ENCODE measurements around the gene E4F1. TPM values are rescaled to one million over a fixed set of nuclear protein-coding genes. Genes with fewer than 3 reads are reported as not detected.

E4F1 gene
- total RNA-seq, 1 donor from 2014 or later: 21.0 TPM

DNA sequence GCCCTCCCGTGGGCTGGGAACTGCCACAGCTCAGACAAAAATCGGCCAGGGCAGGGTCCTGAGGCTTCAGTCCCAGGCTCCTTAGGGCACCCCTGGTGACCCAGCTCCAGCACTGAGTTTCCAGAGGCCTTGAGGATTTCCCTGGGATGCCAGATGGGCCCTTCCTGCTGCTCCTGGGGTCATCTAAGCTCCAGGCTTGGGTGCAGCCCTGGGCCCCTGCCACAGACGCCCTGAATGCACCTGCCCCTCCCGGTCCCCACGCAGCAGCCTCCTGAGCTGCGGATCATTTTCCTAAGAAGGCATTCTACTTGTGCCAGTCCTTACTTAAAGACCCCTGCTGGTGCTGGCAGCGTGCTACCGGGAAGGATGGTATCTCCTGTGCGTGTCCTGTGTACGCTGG lies 50.5 kb downstream of the E4F1 start:
- Histone ChIP-seq H3K9me3 (no peaks in the 10 kb centered on the region), H3K27ac (no peak overlapping the region), H3K27me3 (ENCODE audit: low read depth) (no peaks in the 10 kb centered on the region), H3K4me3 (no peak overlapping the region), H3K4me1 (peaks cover 13% of the 10 kb centered on the region), H3K36me3 (peaks cover 33% of the 10 kb centered on the region)
- ATAC-seq: no peak
- intact Hi-C loops (cut with DNase I): no loop called here
- TF ChIP-seq, protein P1, sequence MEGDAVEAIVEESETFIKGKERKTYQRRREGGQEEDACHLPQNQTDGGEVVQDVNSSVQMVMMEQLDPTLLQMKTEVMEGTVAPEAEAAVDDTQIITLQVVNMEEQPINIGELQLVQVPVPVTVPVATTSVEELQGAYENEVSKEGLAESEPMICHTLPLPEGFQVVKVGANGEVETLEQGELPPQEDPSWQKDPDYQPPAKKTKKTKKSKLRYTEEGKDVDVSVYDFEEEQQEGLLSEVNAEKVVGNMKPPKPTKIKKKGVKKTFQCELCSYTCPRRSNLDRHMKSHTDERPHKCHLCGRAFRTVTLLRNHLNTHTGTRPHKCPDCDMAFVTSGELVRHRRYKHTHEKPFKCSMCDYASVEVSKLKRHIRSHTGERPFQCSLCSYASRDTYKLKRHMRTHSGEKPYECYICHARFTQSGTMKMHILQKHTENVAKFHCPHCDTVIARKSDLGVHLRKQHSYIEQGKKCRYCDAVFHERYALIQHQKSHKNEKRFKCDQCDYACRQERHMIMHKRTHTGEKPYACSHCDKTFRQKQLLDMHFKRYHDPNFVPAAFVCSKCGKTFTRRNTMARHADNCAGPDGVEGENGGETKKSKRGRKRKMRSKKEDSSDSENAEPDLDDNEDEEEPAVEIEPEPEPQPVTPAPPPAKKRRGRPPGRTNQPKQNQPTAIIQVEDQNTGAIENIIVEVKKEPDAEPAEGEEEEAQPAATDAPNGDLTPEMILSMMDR (IDR thresholded peaks at IDR 0.05): no peak
- DNase-seq: no peak

DNA sequence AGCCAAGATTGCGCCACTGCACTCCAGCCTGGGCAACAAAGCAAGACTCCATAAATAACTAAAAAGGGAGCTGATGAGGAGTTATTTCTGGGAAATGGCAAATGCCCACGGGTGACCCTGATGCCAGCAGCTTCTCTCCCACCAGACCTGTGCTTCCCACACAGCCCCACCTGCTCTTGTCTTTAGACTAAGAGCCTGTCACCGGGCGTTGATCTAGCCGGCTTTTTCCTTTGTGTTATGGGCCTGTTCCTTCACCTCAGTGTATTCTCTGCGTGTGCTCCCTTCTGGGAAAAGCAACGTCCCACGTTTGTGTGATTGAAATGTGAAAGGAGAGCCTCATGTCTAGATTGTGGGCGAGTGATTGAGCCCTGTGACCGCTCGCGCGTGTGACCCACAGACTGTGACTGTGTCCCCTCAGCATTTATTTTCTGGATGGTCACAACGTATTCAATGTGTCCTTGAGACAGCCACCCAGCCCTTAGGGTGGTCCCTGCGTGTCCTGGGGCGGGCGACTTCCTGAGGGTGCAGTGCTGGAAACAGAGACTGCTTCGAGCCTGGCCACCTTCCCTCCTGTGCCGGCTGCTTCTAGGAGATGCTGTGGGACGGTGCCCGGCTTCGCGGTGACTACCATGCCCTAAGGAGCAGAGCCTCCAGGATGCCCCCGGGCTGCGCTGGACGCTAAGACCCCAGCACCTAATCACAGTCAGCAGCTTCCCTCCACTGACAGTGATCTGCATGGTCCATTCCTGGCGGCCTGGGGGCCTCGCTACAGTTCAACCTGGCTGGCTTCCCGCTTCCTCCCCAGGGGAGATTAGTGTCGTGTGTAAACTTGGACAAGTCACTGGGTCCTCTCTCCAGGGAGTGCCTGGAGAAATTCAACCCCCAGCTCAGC lies 52.3 kb downstream of the E4F1 start:
- Histone ChIP-seq H3K36me3 (peaks cover 51% of the 10 kb centered on the region), H3K4me1 (no peaks in the 10 kb centered on the region), H3K27me3 (ENCODE audit: low read depth) (no peaks in the 10 kb centered on the region), H3K27ac (no peak overlapping the region), H3K9me3 (no peaks in the 10 kb centered on the region), H3K4me3 (no peak overlapping the region)
- ATAC-seq (no peak), DNase-seq (no peak)
- TF ChIP-seq, protein P1 (IDR thresholded peaks at IDR 0.05): no peak
- intact Hi-C loops (cut with DNase I): no loop called here

DNA sequence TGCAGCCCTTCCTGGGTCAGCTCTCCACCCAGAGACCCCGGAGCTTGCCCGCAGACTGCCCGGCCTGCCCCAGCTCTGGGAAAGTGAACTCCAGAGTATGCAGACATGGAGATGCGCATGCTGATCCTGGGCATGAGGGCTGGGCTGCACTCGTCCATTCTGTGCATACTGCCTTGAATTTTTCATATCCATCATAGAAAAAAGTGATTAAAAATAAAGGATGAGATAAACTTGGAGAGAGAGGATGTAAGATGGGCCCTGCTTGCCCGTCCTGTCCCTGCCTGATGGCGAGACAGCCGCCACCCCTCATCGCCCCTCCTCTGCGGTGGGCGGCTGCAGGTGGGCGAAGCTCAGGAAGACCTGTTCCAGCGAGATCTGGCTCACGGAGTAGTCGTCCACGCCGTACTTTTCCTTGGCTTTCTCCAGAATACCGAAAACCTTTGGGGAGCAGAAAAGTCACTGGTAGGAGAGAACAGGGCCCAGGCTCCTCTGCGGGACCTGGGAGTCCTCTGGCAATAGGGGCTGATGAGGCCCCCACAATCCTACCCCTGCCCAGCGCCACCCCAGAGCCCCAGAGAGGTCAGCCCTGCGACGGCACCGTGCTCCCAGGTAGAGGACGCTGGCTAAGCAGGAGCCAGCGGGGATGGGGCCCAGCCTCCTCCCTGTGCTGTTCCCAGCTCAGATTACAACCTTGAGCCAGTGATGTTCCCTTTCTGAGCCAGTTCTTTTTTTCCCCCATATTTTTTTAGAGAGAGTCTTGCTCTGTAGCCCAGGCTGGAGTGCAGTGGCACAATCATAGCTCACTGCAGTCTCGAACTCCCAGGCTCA lies 53.2 kb downstream of the E4F1 start:
- H3K27ac ChIP-seq: no peak overlapping the region
- ATAC-seq (no peak), DNase-seq (no peak)
- intact Hi-C loops (cut with DNase I): no loop called here
- peaks cover 60% of the 10 kb centered on the region for H3K36me3 ChIP-seq
- TF ChIP-seq, protein P1 (IDR thresholded peaks at IDR 0.05): no peak
- no peaks in the 10 kb centered on the region for H3K27me3 ChIP-seq (ENCODE audit: low read depth)
- H3K9me3 ChIP-seq: no peaks in the 10 kb centered on the region
- no peak overlapping the region for H3K4me3 ChIP-seq
- H3K4me1 ChIP-seq: no peaks in the 10 kb centered on the region

DNA sequence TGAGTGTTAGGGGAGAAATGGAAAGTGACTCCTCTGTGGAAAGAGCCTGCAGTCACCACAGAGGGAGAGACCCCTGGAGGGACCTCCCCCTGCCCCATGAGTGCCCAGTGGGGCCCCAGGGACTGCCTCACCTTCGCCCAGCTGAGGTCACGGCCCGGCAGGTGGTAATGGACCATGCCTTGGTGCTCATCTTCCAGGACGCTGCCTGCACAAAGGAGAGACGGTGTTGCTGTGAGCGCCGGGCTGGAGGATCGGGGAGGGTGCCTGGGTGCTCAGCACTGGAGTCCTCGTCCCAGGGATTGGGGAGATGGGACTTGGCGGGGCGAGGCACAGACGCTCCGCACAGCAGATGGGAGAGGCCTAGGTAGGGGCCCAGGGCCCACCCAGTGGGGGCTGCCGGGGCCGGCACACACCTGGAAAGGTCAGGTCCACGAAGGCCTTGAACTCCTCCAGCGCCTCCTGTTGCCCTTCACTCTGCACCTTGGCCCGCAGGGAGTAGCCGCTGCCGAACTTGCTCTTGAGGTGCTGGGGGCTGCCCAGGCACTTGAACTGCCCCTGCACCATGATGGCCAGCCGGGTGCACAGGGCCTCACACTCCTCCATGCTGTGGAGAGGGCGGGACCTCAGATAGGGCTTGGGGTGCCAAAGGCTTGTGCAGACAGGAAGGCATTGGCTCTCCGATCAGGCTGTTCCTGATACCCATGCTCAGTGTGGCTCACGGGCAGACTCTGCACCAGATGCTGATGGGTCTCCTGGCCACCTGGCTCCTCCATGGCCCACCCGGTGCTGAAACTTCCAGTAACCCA lies 54.3 kb downstream of the E4F1 start:
- DNase-seq (no peak), ATAC-seq (no peak)
- Histone ChIP-seq H3K36me3 (peaks cover 60% of the 10 kb centered on the region), H3K27me3 (ENCODE audit: low read depth) (no peaks in the 10 kb centered on the region), H3K9me3 (no peaks in the 10 kb centered on the region), H3K4me3 (no peak overlapping the region), H3K27ac (no peak overlapping the region), H3K4me1 (no peaks in the 10 kb centered on the region)
- intact Hi-C loops (cut with DNase I): no loop called here
- TF ChIP-seq, protein P1 (IDR thresholded peaks at IDR 0.05): no peak

DNA sequence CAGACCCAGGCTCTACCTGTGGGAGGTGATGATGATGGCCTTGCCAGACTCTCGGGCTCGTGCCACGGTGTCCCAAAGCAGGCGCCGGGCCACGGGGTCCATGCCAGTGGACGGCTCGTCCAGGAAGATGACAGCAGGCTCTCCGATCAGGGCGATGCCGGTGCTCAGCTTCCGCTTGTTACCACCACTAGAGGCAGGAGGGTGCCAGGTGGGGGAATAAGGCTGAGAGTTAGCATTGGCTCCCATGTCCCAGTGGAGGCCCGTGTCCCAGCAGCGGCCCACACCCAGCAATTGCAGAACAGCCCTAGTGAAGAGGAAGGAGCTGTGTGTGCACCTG lies 54.8 kb downstream of the E4F1 start:
- ATAC-seq (no peak), DNase-seq (no peak)
- Histone ChIP-seq H3K36me3 (peaks cover 65% of the 10 kb centered on the region), H3K9me3 (no peaks in the 10 kb centered on the region), H3K27ac (no peak overlapping the region), H3K4me1 (no peaks in the 10 kb centered on the region), H3K4me3 (no peak overlapping the region), H3K27me3 (ENCODE audit: low read depth) (no peaks in the 10 kb centered on the region)
- intact Hi-C loops (cut with DNase I): no loop called here
- TF ChIP-seq, protein P1 (IDR thresholded peaks at IDR 0.05): no peak

All from lower lobe of right lung (tissue), 2 donors.